Heart right ventricle (tissue), 16 donors: ENCODE results near the gene ILF3. TPM values are rescaled to one million over a fixed set of nuclear protein-coding genes. Genes with fewer than 3 reads are reported as not detected.

ENCODE experiments used
- ATAC-seq, 8 donors: fragments of 200-7000 bp; cut with Tn5 transposase; one replicate each; pipeline ENCODE4 v1.9.1; 2020; ENCODE audit warnings: mild to moderate bottlenecking in 8 of 8, moderate library complexity in 8 of 8, moderate number of reproducible peaks in 1 of 8
- DNase-seq, 2 donors: peaks; one replicate each; pipeline ENCODE4 v3.0.0-alpha.2; 2020
- H3K27ac ChIP-seq, 10 donors: fragments of 200-600 bp; sonication (generic) in 2 of 10; one replicate each; pipeline versions ENCODE4 v1.5.0 to v1.8.0; 2020 to 2022; ENCODE audit warnings: mild to moderate bottlenecking in 3 of 10
- H3K27me3 ChIP-seq, 7 donors: fragments of 200-600 bp; one replicate each; pipeline ENCODE4 v1.8.0; 2021 to 2022; ENCODE audit warnings: mild to moderate bottlenecking in 2 of 7
- H3K36me3 ChIP-seq, 9 donors: fragments of 200-600 bp; sonication (generic) in 1 of 9; one replicate each; pipeline versions ENCODE4 v1.5.0 to v1.8.0; 2020 to 2022; ENCODE audit warnings: mild to moderate bottlenecking in 2 of 9
- H3K4me1 ChIP-seq, 9 donors: fragments of 200-600 bp; sonication (generic) in 1 of 9; one replicate each; pipeline versions ENCODE4 v1.5.0 to v1.8.0; 2020 to 2022; ENCODE audit warnings: mild to moderate bottlenecking in 4 of 9
- H3K4me3 ChIP-seq, 10 donors: fragments of 200-600 bp; sonication (generic) in 2 of 10; one replicate each; pipeline versions ENCODE4 v1.5.0 to v1.8.0; 2020 to 2022; ENCODE audit warnings: mild to moderate bottlenecking in 7 of 10, moderate library complexity in 2 of 10
- H3K9me3 ChIP-seq, 11 donors: fragments of 200-600 bp in 10 of 11; sonication (generic) in 2 of 11; one replicate each; pipeline versions ENCODE4 v1.5.0 to v1.8.0; 2013 to 2022; ENCODE audit warnings: mild to moderate bottlenecking in 2 of 11, control low read depth in 1 of 11, moderate library complexity in 1 of 11
- CTCF ChIP-seq, 9 donors: fragments of 200-600 bp; sonication (generic) in 2 of 9; IDR thresholded peaks; one replicate each; pipeline versions ENCODE4 v1.5.0 to v1.8.0; 2021 to 2022; ENCODE audit warnings: antibody characterized with exemption in 9 of 9, mild to moderate bottlenecking in 5 of 9, moderate library complexity in 1 of 9
- WGBS, 2 donors: extraction: QIAGEN DNeasy Blood & Tissue Kit; methylation state at CpG; one replicate each; pipeline ENCODE4 v1.1.7; 2013; ENCODE audit warnings: inconsistent platforms in 1 of 2; 5-methylcytosine and 5-hydroxymethylcytosine counted together
- intact Hi-C, 10 donors: fragments of 100-400 bp; cut with DNase I; formaldehyde crosslinking; loops; one replicate each; pipeline versions ENCODE4 v1.11.1 to v1.14.2; 2022
- polyA plus RNA-seq, 2 donors: library from polyadenylated mRNA; stranded (reverse); fragments of 200-250 nt; gene quantifications; one replicate each; pipeline ENCODE4 v1.2.3, GENCODE V29; 2013
- total RNA-seq, 10 donors: library from RNA; stranded (reverse); fragmentation: NEBNext Ultra II Directional in 3 of 10; extraction: Animal tissue kit (Norgen Biotek cat#: 25700) in 3 of 10; gene quantifications; one replicate each; pipeline versions ENCODE4 v1.2.1 to v1.2.4, GENCODE V29; 2021 to 2023
- donor health status: Arrhythmogenic right ventricular cardiomyopathy.
- donor health status: ischemic (EF 13 %, LVEDD 7.1; RV severe dilation, severe dysfunction).
- donor health status: healthy with polysubstance abuse.
- donor health status: DM: no; HTN: yes; CAD: no.
- donor health status: DM: no; HTN: no; CAD: no.
- donor health status: ischemic (EF 25% LVEDD 6.9; RV normal size, moderate dysfunction).
- donor health status: ischemic (EF 25% LVEDD 5.7; RV mildly dilated, moderate dysfunction).
- donor health status: healthy.
- donor health status: DM: yes; HTN: yes; CAD: no.
- donor health status: Ischemic cardiomyopathy.
- donor health status: ischemic (EF 35%, LVEDD 5.7; RV mildly dilated, moderate dysfunction).
- donor health status: nonischemic (EF 11% LVEDD 7.7; RV severe dilation, severe dysfunction).
- donor health status: DM: yes; HTN: yes; CAD: no.
- donor health status: PGD.
- donor health status: ischemic (EF 29% LVEDD 5.4; RV normal size, mild dysfunction).
- donor health status: nonischemic (EF 23%, LVEDD 6.1; RV moderate dilation, normal function).

The ILF3 gene
- total and polyA plus RNA-seq, 12 donors = 68.1 to 129 (median 109) TPM

GRCh38 chr19:10643968-10644259 is 10.2 kb upstream of the ILF3 start:
- Histone ChIP-seq H3K9me3 (no peaks in the 10 kb centered on the region), H3K27ac (peak overlapping the region in 9 of 10 donors; percentile 35 to 69 (median 59)), H3K27me3 (no peaks in the 10 kb centered on the region), H3K4me1 (peaks cover 6 to 45% (median 29%) of the 10 kb centered on the region in 9 donors), H3K4me3 (no peak overlapping the region), H3K36me3 (peaks cover 0 to 50% (median 27%) of the 10 kb centered on the region in 9 donors)
- no peak for TF ChIP-seq CTCF (IDR thresholded peaks at IDR 0.05)
- DNase-seq (peak in 1 of 2 donors; percentile 23), ATAC-seq (peak in 7 of 8 donors; percentile 1 to 41 (median 20))
- WGBS, 2 donors = 38 to 48% methylated on average over 3 of the region's 3 CpGs
- intact Hi-C loops = loop anchor here (1.0 to 2.0 kb wide), 3 partner anchors 62 to 63 kb away; no protein-coding TSS in a partner anchor

- Histone ChIP-seq H3K9me3 (no peaks in the 10 kb centered on the region), H3K4me1 (peaks cover 6 to 45% (median 27%) of the 10 kb centered on the region in 9 donors), H3K36me3 (peaks cover 0 to 44% (median 22%) of the 10 kb centered on the region in 9 donors), H3K4me3 (no peak overlapping the region), H3K27me3 (no peaks in the 10 kb centered on the region), H3K27ac (peak overlapping the region; percentile 27 to 69 (median 58))
- DNase-seq (peak; percentile 89 to 90), ATAC-seq (peak; percentile 78 to 95 (median 91))
- 11 to 19% methylated on average over 14 of the region's 14 CpGs for WGBS, 2 donors
- peak; percentile 76 to 94 (median 88) for TF ChIP-seq CTCF (IDR thresholded peaks at IDR 0.05)
- intact Hi-C loops = loop anchor here (1.0 to 5.0 kb wide), 4 partner anchors 53 to 64 kb away; no protein-coding TSS in a partner anchor
Measured at GRCh38 chr19:10644260-10645007, 9.7 kb upstream of the ILF3 start.

DNA sequence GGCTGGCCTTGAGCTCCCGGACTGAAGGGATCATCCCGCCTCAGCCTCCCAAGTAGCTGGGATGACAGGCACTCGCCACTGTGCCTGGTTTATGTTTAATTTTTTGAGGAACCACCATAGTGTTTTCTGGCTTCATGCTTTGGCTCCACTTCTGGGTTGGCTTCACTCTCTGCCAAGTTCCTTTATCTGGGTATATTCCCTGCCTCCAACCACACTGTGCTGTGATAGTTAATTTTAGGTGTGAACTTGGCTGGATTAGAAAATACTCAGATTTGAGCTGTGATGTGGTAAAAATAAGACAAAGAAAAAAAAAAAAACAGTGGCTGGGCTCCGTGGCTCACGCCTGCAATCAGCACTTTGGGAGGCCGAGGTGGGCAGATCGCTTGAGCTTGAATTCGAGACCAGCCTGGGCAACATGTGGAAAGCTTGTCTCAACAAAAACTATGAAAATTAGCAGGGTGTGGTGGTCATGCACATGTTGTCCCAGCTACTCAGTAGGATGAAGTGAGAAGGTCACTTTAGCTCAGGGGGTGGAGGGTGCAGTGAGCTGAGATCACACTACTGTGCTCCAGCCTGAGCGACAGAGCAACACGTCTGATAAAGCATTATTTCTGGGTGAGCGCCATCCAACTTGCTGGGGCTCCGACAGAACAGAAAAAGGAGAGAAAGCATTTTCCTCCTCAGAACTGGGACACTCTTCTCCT is 7.5 kb upstream of the ILF3 start:
- no peaks in the 10 kb centered on the region for H3K27me3 ChIP-seq
- ATAC-seq = peak in 3 of 8 donors; percentile 30 to 59 (median 37)
- no peak for DNase-seq
- peak overlapping the region in 4 of 10 donors; percentile 14 to 64 (median 46) for H3K27ac ChIP-seq
- peaks cover 0 to 24% (median 5%) of the 10 kb centered on the region in 9 donors for H3K36me3 ChIP-seq
- H3K9me3 ChIP-seq = no peaks in the 10 kb centered on the region
- H3K4me3 ChIP-seq = no peak overlapping the region
- 48 to 54% methylated on average over 12 of the region's 12 CpGs for WGBS, 2 donors
- intact Hi-C loops = loop anchor here in 1 of 10 donors (5.0 kb wide), 1 partner anchor 51 kb away; no protein-coding TSS in a partner anchor
- H3K4me1 ChIP-seq = peaks cover 6 to 45% (median 19%) of the 10 kb centered on the region in 9 donors
- TF ChIP-seq CTCF (IDR thresholded peaks at IDR 0.05) = no peak

DNA sequence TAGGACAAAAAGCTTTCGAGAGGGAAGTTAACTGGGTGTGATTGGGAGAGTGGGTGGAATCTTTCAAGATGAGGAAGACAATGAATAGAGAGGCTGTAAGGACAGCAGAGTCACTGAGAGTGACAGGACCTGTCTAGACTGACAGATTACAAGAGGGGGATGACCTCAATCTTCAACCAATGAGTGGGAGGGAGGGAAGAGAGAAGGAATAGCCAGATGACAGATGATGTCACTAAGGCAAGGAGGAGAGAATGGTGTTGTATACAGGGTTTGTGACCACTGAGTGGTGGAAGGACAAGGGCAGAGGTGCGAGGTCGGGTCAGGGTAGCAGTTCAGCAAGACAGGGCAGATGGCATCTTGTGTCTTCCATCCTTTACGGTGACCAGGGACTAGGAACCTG is 5.8 kb upstream of the ILF3 start:
- H3K27ac ChIP-seq = no peak overlapping the region
- 89 to 91% methylated on average over 4 of the region's 4 CpGs for WGBS, 2 donors
- no peak overlapping the region for H3K4me3 ChIP-seq
- TF ChIP-seq CTCF (IDR thresholded peaks at IDR 0.05) = no peak
- intact Hi-C loops = loop anchor here in 1 of 10 donors (5.0 kb wide), 1 partner anchor 49 kb away; no protein-coding TSS in a partner anchor
- peaks cover 6 to 49% (median 34%) of the 10 kb centered on the region in 9 donors for H3K4me1 ChIP-seq
- DNase-seq = no peak
- no peaks in the 10 kb centered on the region for H3K9me3 ChIP-seq
- no peaks in the 10 kb centered on the region for H3K27me3 ChIP-seq
- ATAC-seq = no peak
- H3K36me3 ChIP-seq = peaks cover 0 to 11% (median 0%) of the 10 kb centered on the region in 9 donors
